ENCODE measurements around the gene C5orf63. TPM values are rescaled to one million over a fixed set of nuclear protein-coding genes. Genes with fewer than 3 reads are reported as not detected.

The C5orf63 gene
- total RNA-seq, 2 experiments from 2014 or later = 4.2 TPM; not detected in 1

- H2AFZ ChIP-seq (ENCODE audit: low read length) = no peak overlapping the region
- no peak overlapping the region for H3K27ac ChIP-seq (ENCODE audit: low read depth, low read length, poor library complexity, severe bottlenecking)
- H3K9me2 ChIP-seq (ENCODE audit: insufficient read depth, low read length) = no peaks in the 10 kb centered on the region
- H3K4me3 ChIP-seq (ENCODE audit: low read depth, low read length, poor library complexity, severe bottlenecking) = no peak overlapping the region
- H3K36me3 ChIP-seq (ENCODE audit: insufficient read depth, low read length) = no peaks in the 10 kb centered on the region
- DNase-seq (ENCODE audit: low spot score) = no peak
- CTCF ChIA-PET (ENCODE audit: unreplicated experiment) = no interaction called here
- BruUV-seq (replicated peaks) = no TSS peak
- no peak overlapping the region for H3K4me2 ChIP-seq (ENCODE audit: low read length)
- intact Hi-C loops (cut with micrococcal nuclease; ENCODE audit: unreplicated experiment) = no loop called here
- no peaks in the 10 kb centered on the region for H3K79me2 ChIP-seq (ENCODE audit: insufficient read depth, low read depth, low read length)
- no peaks in the 10 kb centered on the region for H3K4me1 ChIP-seq (ENCODE audit: insufficient read depth, low read length, poor library complexity, severe bottlenecking)
- H4K20me1 ChIP-seq (ENCODE audit: insufficient read depth, low read length) = no peaks in the 10 kb centered on the region
- POLR2A ChIA-PET = no interaction called here
- TF ChIP-seq EZH2phosphoT487 (IDR thresholded peaks at IDR 0.05; ENCODE audit: borderline replicate concordance, low read depth, low read length) (no peak), CTCF (conservative IDR thresholded peaks at IDR 0.05; ENCODE audit: low read length) (no peak)
- no peaks in the 10 kb centered on the region for H3K9me3 ChIP-seq (ENCODE audit: low read length)
Measured at GRCh38 chr5:127101533-127101932, 28.2 kb upstream of the C5orf63 start.

GRCh38 chr5:127098241-127098640, 24.9 kb upstream of the C5orf63 start:
- ChIA-PET POLR2A (no interaction called here), CTCF (ENCODE audit: unreplicated experiment) (no interaction called here)
- H3K36me3 ChIP-seq (ENCODE audit: insufficient read depth, low read length) = no peaks in the 10 kb centered on the region
- no peaks in the 10 kb centered on the region for H3K79me2 ChIP-seq (ENCODE audit: insufficient read depth, low read depth, low read length)
- H2AFZ ChIP-seq (ENCODE audit: low read length) = no peak overlapping the region
- no peaks in the 10 kb centered on the region for H3K9me2 ChIP-seq (ENCODE audit: insufficient read depth, low read length)
- BruUV-seq (replicated peaks) = no TSS peak
- DNase-seq (ENCODE audit: low spot score) = no peak
- no peaks in the 10 kb centered on the region for H4K20me1 ChIP-seq (ENCODE audit: insufficient read depth, low read length)
- H3K27ac ChIP-seq (ENCODE audit: low read depth, low read length, poor library complexity, severe bottlenecking) = no peak overlapping the region
- no peak overlapping the region for H3K4me3 ChIP-seq (ENCODE audit: low read depth, low read length, poor library complexity, severe bottlenecking)
- H3K4me1 ChIP-seq (ENCODE audit: insufficient read depth, low read length, poor library complexity, severe bottlenecking) = no peaks in the 10 kb centered on the region
- H3K9me3 ChIP-seq (ENCODE audit: low read length) = no peaks in the 10 kb centered on the region
- intact Hi-C loops (cut with micrococcal nuclease; ENCODE audit: unreplicated experiment) = no loop called here
- H3K4me2 ChIP-seq (ENCODE audit: low read length) = no peak overlapping the region
- TF ChIP-seq CTCF (conservative IDR thresholded peaks at IDR 0.05; ENCODE audit: low read length) (no peak), EZH2phosphoT487 (IDR thresholded peaks at IDR 0.05; ENCODE audit: borderline replicate concordance, low read depth, low read length) (no peak)

DNA sequence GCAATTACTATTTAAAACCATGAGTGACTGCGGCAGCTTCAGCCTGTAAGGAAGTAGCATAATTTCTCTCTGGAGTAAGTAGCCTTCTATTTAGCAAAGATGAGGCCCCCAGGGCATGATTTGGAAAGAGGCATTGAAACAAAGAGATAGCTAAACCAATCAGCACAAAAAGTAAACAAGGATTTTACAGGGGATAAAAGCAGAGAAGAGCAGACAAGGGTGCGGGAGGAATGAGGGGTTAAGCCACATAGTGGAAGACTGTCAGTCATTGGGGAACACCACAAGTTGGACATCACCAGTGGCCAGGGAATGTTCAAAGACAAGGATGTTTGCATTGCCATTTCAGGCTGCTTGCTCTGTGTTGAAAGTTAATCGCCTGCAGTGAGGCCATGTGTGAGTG, 24.0 kb upstream of the C5orf63 start:
- H3K4me2 ChIP-seq (ENCODE audit: low read length) = no peak overlapping the region
- H3K9me2 ChIP-seq (ENCODE audit: insufficient read depth, low read length) = no peaks in the 10 kb centered on the region
- no TSS peak for BruUV-seq (replicated peaks)
- no peak overlapping the region for H3K27ac ChIP-seq (ENCODE audit: low read depth, low read length, poor library complexity, severe bottlenecking)
- H4K20me1 ChIP-seq (ENCODE audit: insufficient read depth, low read length) = no peaks in the 10 kb centered on the region
- POLR2A ChIA-PET = no interaction called here
- no peaks in the 10 kb centered on the region for H3K79me2 ChIP-seq (ENCODE audit: insufficient read depth, low read depth, low read length)
- TF ChIP-seq EZH2phosphoT487 (IDR thresholded peaks at IDR 0.05; ENCODE audit: borderline replicate concordance, low read depth, low read length) (no peak), CTCF (conservative IDR thresholded peaks at IDR 0.05; ENCODE audit: low read length) (no peak)
- no peaks in the 10 kb centered on the region for H3K4me1 ChIP-seq (ENCODE audit: insufficient read depth, low read length, poor library complexity, severe bottlenecking)
- intact Hi-C loops (cut with micrococcal nuclease; ENCODE audit: unreplicated experiment) = no loop called here
- H3K9me3 ChIP-seq (ENCODE audit: low read length) = no peaks in the 10 kb centered on the region
- DNase-seq (ENCODE audit: low spot score) = no peak
- CTCF ChIA-PET (ENCODE audit: unreplicated experiment) = no interaction called here
- H2AFZ ChIP-seq (ENCODE audit: low read length) = no peak overlapping the region
- no peak overlapping the region for H3K4me3 ChIP-seq (ENCODE audit: low read depth, low read length, poor library complexity, severe bottlenecking)
- H3K36me3 ChIP-seq (ENCODE audit: insufficient read depth, low read length) = no peaks in the 10 kb centered on the region
